ENCODE data around the gene EMP3. TPM values are rescaled to one million over a fixed set of nuclear protein-coding genes. Genes with fewer than 3 reads are reported as not detected.

EMP3 gene
- total RNA-seq (2022; extraction: Qiagen RNA extraction; ENCODE audit: low read depth): 427 to 500 TPM (median 469 TPM) in 5 replicates

GRCh38 chr19:48325265-48325910, at the start of gene EMP3:
EMP3 (plus strand) TSS chr19:48325552; CDS start chr19:48326845, 1,293 bp downstream.

GRCh38 chr19:48363810-48364597, 38.7 kb downstream of the EMP3 start, which contains the start of the genes SYNGR4 and TMEM143:
SYNGR4 (plus strand) TSS chr19:48364367; CDS start chr19:48365843, 1,476 bp downstream.
TMEM143 (minus strand) TSS chr19:48363940; CDS start chr19:48363920, 20 bp downstream.

Other genes starting within 250 kb of the EMP3 start
- 9.6 to 14.9 TPM (median 12.7 TPM) in 5 replicates for gene PLA2G4C, start 214.7 kb upstream of the EMP3 start, total RNA-seq (2022; extraction: Qiagen RNA extraction; ENCODE audit: low read depth)
- gene LIG1, start 155.2 kb upstream of the EMP3 start, total RNA-seq (2022; extraction: Qiagen RNA extraction; ENCODE audit: low read depth): 63.2 to 69.6 TPM (median 65.3 TPM) in 5 replicates
- 6.5 to 7.7 TPM (median 6.7 TPM) in 5 replicates for gene ZSWIM9, start 154.9 kb upstream of the EMP3 start, total RNA-seq (2022; extraction: Qiagen RNA extraction; ENCODE audit: low read depth)
- gene CARD8, start 69.6 kb upstream of the EMP3 start, total RNA-seq (2022; extraction: Qiagen RNA extraction; ENCODE audit: low read depth): 13.2 to 21.9 TPM (median 19.7 TPM) in 5 replicates
- gene ZNF114, start 55.5 kb upstream of the EMP3 start, total RNA-seq (2022; extraction: Qiagen RNA extraction; ENCODE audit: low read depth): 5.3 to 5.7 TPM (median 5.4 TPM) in 5 replicates
- 2.2 to 5.8 TPM (median 3.8 TPM) in 5 replicates for gene TMEM143, start 38.4 kb downstream of the EMP3 start, total RNA-seq (2022; extraction: Qiagen RNA extraction; ENCODE audit: low read depth)
- 2.0 to 3.6 TPM (median 2.4 TPM) in 5 replicates for gene SYNGR4, start 38.8 kb downstream of the EMP3 start, total RNA-seq (2022; extraction: Qiagen RNA extraction; ENCODE audit: low read depth)
- 366 to 451 TPM (median 417 TPM) in 5 replicates for gene KDELR1, start 66.0 kb downstream of the EMP3 start, total RNA-seq (2022; extraction: Qiagen RNA extraction; ENCODE audit: low read depth)
- gene GRIN2D, start 68.1 kb downstream of the EMP3 start, total RNA-seq (2022; extraction: Qiagen RNA extraction; ENCODE audit: low read depth): 6.3 to 11.7 TPM (median 9.1 TPM) in 5 replicates
- gene GRWD1, start 120.4 kb downstream of the EMP3 start, total RNA-seq (2022; extraction: Qiagen RNA extraction; ENCODE audit: low read depth): 103 to 135 TPM (median 120 TPM) in 5 replicates
- gene KCNJ14, start 130.0 kb downstream of the EMP3 start, total RNA-seq (2022; extraction: Qiagen RNA extraction; ENCODE audit: low read depth): 1.1 to 2.5 TPM (median 1.5 TPM) in 5 replicates
- gene CYTH2, start 143.8 kb downstream of the EMP3 start, total RNA-seq (2022; extraction: Qiagen RNA extraction; ENCODE audit: low read depth): 52.6 to 56.4 TPM (median 53.6 TPM) in 5 replicates
- gene LMTK3, start 186.3 kb downstream of the EMP3 start, total RNA-seq (2022; extraction: Qiagen RNA extraction; ENCODE audit: low read depth): 2.4 to 4.8 TPM (median 3.8 TPM) in 5 replicates
- gene SULT2B1, start 226.6 kb downstream of the EMP3 start, total RNA-seq (2022; extraction: Qiagen RNA extraction; ENCODE audit: low read depth): 14.7 to 18.6 TPM (median 15.6 TPM) in 5 replicates